Subcutaneous abdominal adipose tissue (tissue), 5 donors: ENCODE measurements around the gene AMIGO1.
A peak's percentile ranks its signal among the peaks of the same experiment; 100 is the strongest.

Experiments
- H3K27ac ChIP-seq: one replicate; pipeline ENCODE4 v1.7.0; 2013; ENCODE audit warnings: low read depth, mild to moderate bottlenecking, inconsistent platforms, low read length, moderate library complexity
- H3K27me3 ChIP-seq, 5 donors: one replicate each; pipeline ENCODE4 v1.7.0; 2013; ENCODE audit warnings: low read length in 5 of 5, inconsistent platforms in 1 of 5; ENCODE audit not compliant: control insufficient read depth in 5 of 5, insufficient read depth in 4 of 5
- H3K36me3 ChIP-seq, 5 donors: one replicate each; pipeline ENCODE4 v1.7.0; 2013; ENCODE audit warnings: low read length in 5 of 5; ENCODE audit not compliant: control insufficient read depth in 5 of 5, insufficient read depth in 5 of 5
- H3K4me1 ChIP-seq, 5 donors: one replicate each; pipeline ENCODE4 v1.7.0; 2013; ENCODE audit warnings: low read length in 5 of 5, mild to moderate bottlenecking in 3 of 5, moderate library complexity in 1 of 5; ENCODE audit not compliant: control insufficient read depth in 5 of 5, insufficient read depth in 5 of 5
- H3K4me3 ChIP-seq, 5 donors: one replicate each; pipeline ENCODE4 v1.7.0; 2013; ENCODE audit warnings: low read length in 5 of 5, low read depth in 1 of 5
- H3K9ac ChIP-seq, 5 donors: one replicate each; pipeline ENCODE4 v1.7.0; 2013; ENCODE audit warnings: low read length in 5 of 5, mild to moderate bottlenecking in 4 of 5, moderate library complexity in 3 of 5
- H3K9me3 ChIP-seq, 5 donors: one replicate each; pipeline ENCODE4 v1.7.0; 2013; ENCODE audit warnings: low read length in 5 of 5; ENCODE audit not compliant: control insufficient read depth in 5 of 5
- donor health status: healthy.
- donor health status: healthy.
- donor health status: healthy.
- donor health status: healthy.
- donor health status: healthy.

AMIGO1 gene

GRCh38 chr1:109503935-109504334, 5.6 kb downstream of the AMIGO1 start:
- Histone ChIP-seq H3K9ac (no peak overlapping the region), H3K36me3 (peaks cover 0 to 24% (median 18%) of the 10 kb centered on the region in 5 donors), H3K9me3 (no peaks in the 10 kb centered on the region), H3K27me3 (no peaks in the 10 kb centered on the region), H3K4me3 (no peak overlapping the region), H3K27ac (no peak overlapping the region), H3K4me1 (peaks cover 0 to 6% (median 4%) of the 10 kb centered on the region in 5 donors)

GRCh38 chr1:109502364-109502851, 7.1 kb downstream of the AMIGO1 start:
- H3K36me3 ChIP-seq: peaks cover 0 to 37% (median 21%) of the 10 kb centered on the region in 5 donors
- no peaks in the 10 kb centered on the region for H3K4me1 ChIP-seq
- no peak overlapping the region for H3K4me3 ChIP-seq
- no peak overlapping the region for H3K27ac ChIP-seq
- H3K27me3 ChIP-seq: no peaks in the 10 kb centered on the region
- H3K9ac ChIP-seq: no peak overlapping the region
- no peaks in the 10 kb centered on the region for H3K9me3 ChIP-seq

DNA sequence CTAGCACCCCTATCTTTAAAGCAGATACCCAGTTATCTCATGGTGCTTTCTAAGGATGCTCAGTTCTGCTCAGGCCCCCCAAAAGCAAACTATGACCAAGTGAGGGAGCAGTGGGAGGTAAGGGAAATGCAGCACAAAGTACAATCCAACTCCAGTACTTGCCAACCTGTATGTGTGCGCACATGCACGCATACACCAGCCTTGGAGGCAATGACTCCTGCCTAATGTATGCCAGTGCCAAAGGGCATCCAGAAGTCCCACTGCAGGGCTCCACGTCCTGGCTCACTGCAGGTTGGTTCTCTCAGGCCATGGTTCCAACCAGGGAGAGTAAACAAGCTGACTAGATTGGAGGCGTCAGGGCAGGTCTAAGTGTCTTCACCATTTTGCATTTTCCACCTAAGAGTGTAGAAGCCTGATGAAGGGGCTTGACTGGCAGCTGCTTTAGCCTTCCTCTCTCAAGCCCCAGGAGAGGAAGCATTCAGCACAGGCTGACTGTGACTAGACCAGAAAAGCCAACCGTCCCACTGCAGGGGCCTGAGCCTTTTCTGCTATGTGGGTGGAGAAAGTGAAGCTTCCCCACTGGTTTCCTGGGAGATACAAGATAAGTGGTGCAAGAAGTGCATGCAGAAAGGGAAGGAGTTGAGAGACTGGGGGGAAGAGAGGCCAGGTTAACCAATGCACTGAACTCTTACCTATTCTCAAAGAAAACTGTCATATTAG, 7.7 kb downstream of the AMIGO1 start:
- H3K36me3 ChIP-seq: peaks cover 0 to 43% (median 27%) of the 10 kb centered on the region in 5 donors
- no peak overlapping the region for H3K27ac ChIP-seq
- no peaks in the 10 kb centered on the region for H3K4me1 ChIP-seq

GRCh38 chr1:109500941-109501381, 8.6 kb downstream of the AMIGO1 start:
- Histone ChIP-seq H3K27me3 (no peaks in the 10 kb centered on the region), H3K4me1 (no peaks in the 10 kb centered on the region), H3K4me3 (no peak overlapping the region), H3K36me3 (peaks cover 0 to 51% (median 33%) of the 10 kb centered on the region in 5 donors), H3K9ac (no peak overlapping the region), H3K9me3 (no peaks in the 10 kb centered on the region), H3K27ac (no peak overlapping the region)

More for the DNA sequence above, 7.7 kb downstream of the AMIGO1 start:
- Histone ChIP-seq H3K9me3 (no peaks in the 10 kb centered on the region), H3K27me3 (no peaks in the 10 kb centered on the region), H3K4me3 (no peak overlapping the region), H3K9ac (no peak overlapping the region)

GRCh38 chr1:109499661-109500536, 9.6 kb downstream of the AMIGO1 start:
- Histone ChIP-seq H3K9ac (peak overlapping the region in 1 of 5 donors; percentile 0), H3K36me3 (peaks cover 0 to 55% (median 34%) of the 10 kb centered on the region in 5 donors), H3K4me3 (no peak overlapping the region), H3K27me3 (no peaks in the 10 kb centered on the region), H3K4me1 (peaks cover 1 to 9% (median 4%) of the 10 kb centered on the region in 5 donors), H3K27ac (no peak overlapping the region), H3K9me3 (no peaks in the 10 kb centered on the region)

DNA sequence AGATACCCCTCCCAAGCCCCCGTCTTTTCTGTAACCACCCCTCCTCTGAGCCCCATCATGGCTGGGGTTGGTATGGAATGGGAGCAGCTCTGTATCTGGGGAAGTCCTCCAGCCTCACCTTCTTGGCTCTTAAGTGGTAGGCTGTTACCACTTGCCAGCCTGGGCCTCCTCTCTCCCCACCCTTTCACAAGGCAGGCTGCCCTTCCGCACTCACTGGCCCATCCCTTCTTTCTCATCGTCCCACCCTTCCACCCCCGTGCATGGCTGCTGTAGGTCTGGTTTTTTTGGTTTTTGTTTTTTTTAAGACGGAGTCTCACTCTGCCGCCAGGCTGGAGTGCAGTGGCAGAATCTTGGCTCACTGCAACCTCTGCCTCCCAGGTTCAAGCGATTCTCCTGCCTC, 10.4 kb downstream of the AMIGO1 start:
- Histone ChIP-seq H3K27ac (no peak overlapping the region), H3K36me3 (peaks cover 0 to 55% (median 34%) of the 10 kb centered on the region in 5 donors), H3K4me3 (no peak overlapping the region), H3K4me1 (peaks cover 2 to 17% (median 12%) of the 10 kb centered on the region in 5 donors), H3K9ac (no peak overlapping the region), H3K27me3 (no peaks in the 10 kb centered on the region), H3K9me3 (no peaks in the 10 kb centered on the region)

- peaks cover 0 to 52% (median 34%) of the 10 kb centered on the region in 5 donors for H3K36me3 ChIP-seq
- no peaks in the 10 kb centered on the region for H3K9me3 ChIP-seq
- H3K27ac ChIP-seq: no peak overlapping the region
- H3K4me1 ChIP-seq: peaks cover 3 to 22% (median 17%) of the 10 kb centered on the region in 5 donors
- no peak overlapping the region for H3K9ac ChIP-seq
- H3K4me3 ChIP-seq: no peak overlapping the region
- H3K27me3 ChIP-seq: no peaks in the 10 kb centered on the region
Observed at GRCh38 chr1:109498161-109498801, 11.2 kb downstream of the AMIGO1 start.

DNA sequence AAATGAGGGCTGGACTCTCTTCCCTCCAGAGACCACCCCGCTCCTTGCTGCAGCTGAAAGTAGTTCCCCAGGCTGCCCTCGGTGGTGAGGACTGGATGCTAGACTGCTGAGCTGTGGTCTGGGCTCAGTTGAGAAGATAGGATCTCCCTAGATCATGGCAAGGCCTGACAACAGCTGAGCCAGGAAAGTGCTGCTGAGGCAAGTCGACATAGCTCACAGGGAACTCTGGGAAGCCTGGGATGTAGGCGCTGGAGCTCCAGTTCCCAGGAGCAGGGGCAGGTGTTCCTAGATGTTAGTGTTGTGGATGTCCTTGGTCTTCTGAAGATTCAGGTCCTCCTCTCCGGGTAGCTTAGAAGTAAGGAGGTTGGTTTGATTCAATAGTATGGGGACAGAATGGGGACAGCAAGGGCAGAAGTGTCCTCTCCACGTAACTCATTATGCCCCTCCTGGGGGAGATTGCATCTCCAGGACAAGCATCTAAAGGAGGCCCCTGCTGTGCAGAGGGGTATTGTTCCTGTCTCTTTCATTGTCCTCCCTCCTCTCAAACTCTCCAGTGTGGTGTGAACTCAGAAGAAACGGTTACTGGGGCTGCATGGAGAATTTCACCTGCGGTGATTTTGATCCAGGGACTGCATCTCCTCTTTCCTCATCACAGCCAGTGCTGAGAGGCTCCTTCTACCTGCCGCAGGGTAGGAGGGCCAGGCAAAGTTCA, 11.9 kb downstream of the AMIGO1 start:
- Histone ChIP-seq H3K9ac (no peak overlapping the region), H3K36me3 (peaks cover 0 to 52% (median 34%) of the 10 kb centered on the region in 5 donors), H3K4me3 (no peak overlapping the region), H3K27ac (no peak overlapping the region), H3K9me3 (no peaks in the 10 kb centered on the region), H3K4me1 (peaks cover 3 to 24% (median 17%) of the 10 kb centered on the region in 5 donors), H3K27me3 (no peaks in the 10 kb centered on the region)

GRCh38 chr1:109495738-109496137, 13.8 kb downstream of the AMIGO1 start:
- H3K4me1 ChIP-seq: peaks cover 3 to 25% (median 17%) of the 10 kb centered on the region in 5 donors
- H3K9me3 ChIP-seq: no peaks in the 10 kb centered on the region
- H3K9ac ChIP-seq: no peak overlapping the region
- H3K4me3 ChIP-seq: no peak overlapping the region
- H3K36me3 ChIP-seq: peaks cover 0 to 39% (median 31%) of the 10 kb centered on the region in 5 donors
- H3K27ac ChIP-seq: no peak overlapping the region
- no peaks in the 10 kb centered on the region for H3K27me3 ChIP-seq
